ENCODE measurements around the gene RAPGEF6.

- no peak for TF ChIP-seq CTCF (IDR thresholded peaks at IDR 0.05)
- no peak for TF ChIP-seq POLR2A (IDR thresholded peaks at IDR 0.05)
Observed at GRCh38 chr5:131521252-131521651, 113.8 kb downstream of the RAPGEF6 start.
